Activated CD4-positive, alpha-beta T cell treated with anti-CD3 and anti-CD28 coated beads, Interleukin-2, amount 50 U/mL, for 24 hours (primary cell): ENCODE measurements around the gene ANXA1.
A peak's percentile ranks its signal among the peaks of the same experiment; 100 is the strongest.

Experiments
- DNase-seq, 2 donors: peaks; one replicate each; pipeline ENCODE4 v3.0.0-alpha.2; 2020; ENCODE audit warnings: low read depth in 1 of 2, low spot score in 1 of 2

ANXA1 gene

DNA sequence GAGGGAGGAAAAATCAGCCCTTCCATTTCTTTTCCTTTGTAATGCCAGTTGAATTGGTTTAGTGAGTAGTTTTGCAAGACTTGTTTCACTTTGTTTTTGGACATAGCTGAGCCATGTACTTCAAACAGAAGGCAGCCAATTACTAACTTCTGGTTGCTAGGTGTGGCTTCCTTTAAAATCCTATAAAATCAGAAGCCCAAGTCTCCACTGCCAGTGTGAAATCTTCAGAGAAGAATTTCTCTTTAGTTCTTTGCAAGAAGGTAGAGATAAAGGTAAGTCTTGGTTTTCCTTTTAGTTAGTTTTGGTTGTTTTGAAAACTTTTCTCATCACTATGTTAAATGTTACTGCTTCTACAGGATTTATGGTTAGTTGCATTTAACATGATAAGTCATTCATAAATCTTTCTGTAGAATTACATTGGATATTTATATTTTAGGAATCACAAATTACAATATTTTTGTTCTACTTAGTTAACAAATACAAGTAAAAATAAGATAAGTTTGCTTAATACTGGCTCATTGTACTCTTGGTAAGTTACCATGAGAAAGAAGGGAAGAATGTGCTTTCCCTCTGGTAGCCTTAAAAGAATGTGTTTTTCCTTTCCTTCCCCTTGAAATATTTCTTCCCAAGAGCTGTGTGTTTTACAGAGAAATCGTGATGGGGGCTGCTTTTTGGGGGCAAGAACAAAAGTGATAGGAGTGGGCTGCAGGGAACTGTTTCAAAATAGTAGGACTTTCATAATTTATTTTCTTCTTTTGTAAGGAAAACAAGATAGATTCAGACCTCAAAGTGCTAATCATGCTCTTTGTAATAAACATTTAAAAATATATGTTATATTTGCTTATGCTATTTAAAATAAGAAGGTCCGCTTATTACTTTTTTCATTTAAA lies at the start of gene ANXA1:
Gene ANXA1, plus strand, starts transcription at position 213 of the 890 bp plus-strand sequence. CDS start 6,671 bp downstream, outside the sequence.
- no peak for DNase-seq

DNA sequence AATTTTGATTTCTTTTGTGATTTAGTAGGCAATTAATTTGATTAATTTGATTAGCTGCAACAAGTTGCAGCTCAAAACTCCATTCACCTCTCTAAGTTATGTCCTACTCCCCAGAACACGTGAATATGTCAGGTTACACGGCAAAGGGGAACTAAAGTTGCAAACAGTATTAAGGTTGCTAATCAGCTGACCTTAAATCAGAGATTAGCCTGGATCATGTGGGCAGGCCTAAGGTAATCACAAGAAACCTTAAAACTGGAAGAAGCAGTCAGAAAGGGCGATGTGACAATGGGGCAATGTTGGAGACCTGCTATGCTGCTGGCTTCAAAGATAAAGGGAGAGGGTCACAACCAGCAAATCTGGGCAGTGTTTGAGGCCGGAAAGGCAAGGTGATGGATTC lies 47.3 kb upstream of the ANXA1 start:
- DNase-seq = no peak

DNA sequence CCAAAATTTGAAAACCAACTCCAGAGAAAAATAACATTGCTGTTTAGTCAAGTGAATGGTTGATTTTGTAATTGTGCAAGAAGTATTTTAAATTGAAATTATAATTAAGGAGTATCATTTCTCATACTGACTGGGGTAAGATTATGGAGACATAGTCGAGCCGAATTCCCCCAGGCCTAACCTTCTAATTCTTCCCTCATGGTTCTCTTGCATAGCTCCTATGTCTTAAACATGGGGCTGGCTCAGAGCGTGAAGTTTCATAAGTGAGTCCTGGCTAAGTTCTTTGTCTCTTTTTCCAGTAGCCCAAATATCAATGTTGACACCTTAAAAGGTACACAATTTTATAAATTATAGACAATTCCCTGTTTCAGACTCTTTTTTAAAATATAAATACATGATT lies 46.7 kb upstream of the ANXA1 start:
- DNase-seq = no peak

DNA sequence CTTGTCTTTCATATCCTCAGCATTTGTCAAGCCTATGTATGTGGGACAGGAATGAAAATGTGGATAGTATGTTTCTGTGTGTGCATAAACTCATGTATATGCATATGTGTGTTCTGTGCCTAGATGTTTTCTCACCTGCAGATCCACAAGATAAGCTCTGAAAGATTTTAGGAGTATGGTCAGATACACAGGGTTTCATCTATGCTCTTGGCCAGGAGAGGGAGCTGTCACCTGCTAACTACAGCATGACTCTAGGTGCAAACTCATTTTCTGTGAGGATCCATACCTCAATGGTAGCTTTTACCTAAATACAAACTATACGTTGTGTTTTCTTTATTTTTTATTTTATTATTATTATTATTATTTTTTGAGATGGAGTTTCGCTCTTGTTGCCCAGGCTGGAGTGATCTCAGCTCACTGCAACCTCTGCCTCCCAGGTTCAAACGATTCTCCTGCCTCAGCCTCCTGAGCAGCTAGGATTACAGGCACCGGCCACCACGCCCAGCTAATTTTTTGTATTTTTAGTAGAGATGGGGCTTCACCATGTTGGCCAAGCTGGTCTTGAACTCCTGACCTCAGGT lies 44.1 kb upstream of the ANXA1 start:
- peak; percentile 9 to 55 for DNase-seq

DNA sequence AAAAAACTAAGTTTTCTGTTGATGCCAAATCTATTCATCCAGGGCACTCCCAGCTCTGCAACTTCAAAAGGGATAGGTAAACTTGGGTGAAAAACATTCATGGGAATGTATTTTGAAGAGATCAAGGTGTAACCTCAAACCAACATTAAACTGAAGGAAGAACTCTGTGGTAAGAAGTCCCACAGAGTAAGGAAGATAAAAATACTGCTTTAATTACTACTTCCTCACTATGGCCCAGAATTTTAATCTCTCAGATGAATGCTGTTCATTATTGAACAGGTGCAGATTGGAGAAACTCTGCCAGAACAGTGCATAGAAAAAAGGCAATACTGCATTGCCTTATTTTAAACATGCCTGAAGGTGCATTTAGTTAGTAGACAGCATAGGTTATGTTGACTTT lies 37.6 kb upstream of the ANXA1 start:
- no peak for DNase-seq

GRCh38 chr9:73114958-73115357 lies 36.7 kb upstream of the ANXA1 start:
- DNase-seq = no peak

DNA sequence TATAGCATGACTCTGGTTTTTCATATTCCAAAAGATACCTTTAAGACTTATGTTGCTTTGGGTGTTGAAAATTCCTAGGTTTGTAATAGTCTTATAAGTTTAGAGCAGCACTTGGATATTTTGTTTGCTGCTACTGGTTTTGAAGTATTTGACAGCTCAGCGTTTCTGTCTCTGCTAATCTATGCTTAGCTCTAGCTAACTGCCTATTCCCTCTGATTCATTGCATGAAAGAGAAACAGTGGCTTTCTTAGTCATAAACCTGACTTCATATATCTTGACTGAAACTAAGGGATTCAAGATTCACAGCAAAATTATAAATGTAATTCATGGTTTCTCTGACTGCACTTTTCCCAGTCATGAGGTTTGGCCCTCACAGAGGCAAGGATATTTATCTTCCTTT lies 35.6 kb upstream of the ANXA1 start:
- DNase-seq = peak in 1 of 2 donors; percentile 1

- no peak for DNase-seq
These were observed 34.8 kb upstream of the ANXA1 start for GRCh38 chr9:73116880-73117279.

DNA sequence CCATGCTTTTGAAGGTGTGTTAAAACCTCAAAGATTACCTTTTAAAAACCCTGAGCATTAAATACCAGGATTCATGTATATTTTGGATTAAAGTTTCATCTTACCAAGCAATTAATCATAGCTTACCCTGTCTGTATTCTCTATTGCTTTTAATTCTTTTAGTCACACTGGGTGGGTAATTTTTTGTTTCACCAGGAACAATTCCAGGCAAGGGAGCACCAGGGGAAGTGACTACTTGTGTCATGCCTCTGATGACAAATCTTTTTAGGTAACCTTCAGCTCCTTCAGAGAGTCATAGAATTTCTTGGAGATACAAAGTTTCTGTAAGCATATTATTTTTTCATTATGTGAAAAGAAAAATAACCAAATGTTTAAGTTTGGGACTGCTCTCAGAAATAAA lies 33.4 kb upstream of the ANXA1 start:
- no peak for DNase-seq

GRCh38 chr9:73118898-73119554 lies 32.6 kb upstream of the ANXA1 start:
- DNase-seq = no peak

DNA sequence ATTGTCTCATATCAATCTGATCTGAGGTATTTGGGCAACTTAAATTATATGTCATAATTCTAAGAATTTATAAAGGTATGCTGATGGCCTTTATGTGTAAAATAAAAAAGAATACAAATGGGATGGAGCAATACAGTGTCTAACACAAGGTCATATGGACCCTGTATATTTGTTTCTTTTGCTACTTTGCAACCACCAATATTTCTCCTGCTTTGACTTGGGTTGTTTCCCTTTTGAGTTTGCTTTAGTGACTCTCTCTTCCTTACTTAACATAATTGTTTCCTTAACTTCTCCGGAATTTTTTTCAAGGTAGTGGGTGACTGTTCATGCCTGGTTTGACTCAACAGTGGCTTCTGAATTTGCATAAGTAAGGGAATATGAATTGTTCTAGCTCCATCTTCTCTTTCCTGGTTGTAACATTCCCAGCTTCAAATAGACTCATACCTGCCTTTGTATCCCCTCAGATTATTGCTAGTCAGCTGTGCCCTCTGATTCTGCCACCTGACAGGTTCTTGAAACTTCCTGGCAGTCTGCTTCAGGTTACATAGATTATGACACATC lies 30.2 kb upstream of the ANXA1 start:
- DNase-seq = no peak

DNA sequence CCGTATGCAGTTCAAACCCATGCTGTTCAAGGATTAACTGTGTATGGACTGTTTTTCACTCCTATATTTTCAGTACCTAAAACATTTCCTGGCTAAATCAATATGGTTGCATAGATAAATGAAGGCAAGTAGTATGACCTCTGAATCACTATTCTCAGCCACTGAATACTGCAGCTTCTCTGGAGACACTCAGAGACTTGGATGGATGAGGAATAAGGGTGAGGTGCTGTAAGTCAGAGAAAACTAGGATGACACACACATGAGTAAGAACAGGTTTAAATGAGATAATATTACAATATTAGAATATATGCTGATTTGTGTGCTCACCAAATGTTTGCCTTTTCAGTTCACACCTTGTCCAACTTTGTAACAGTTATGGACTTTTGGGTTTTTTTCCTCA lies 26.0 kb upstream of the ANXA1 start:
- no peak for DNase-seq

DNA sequence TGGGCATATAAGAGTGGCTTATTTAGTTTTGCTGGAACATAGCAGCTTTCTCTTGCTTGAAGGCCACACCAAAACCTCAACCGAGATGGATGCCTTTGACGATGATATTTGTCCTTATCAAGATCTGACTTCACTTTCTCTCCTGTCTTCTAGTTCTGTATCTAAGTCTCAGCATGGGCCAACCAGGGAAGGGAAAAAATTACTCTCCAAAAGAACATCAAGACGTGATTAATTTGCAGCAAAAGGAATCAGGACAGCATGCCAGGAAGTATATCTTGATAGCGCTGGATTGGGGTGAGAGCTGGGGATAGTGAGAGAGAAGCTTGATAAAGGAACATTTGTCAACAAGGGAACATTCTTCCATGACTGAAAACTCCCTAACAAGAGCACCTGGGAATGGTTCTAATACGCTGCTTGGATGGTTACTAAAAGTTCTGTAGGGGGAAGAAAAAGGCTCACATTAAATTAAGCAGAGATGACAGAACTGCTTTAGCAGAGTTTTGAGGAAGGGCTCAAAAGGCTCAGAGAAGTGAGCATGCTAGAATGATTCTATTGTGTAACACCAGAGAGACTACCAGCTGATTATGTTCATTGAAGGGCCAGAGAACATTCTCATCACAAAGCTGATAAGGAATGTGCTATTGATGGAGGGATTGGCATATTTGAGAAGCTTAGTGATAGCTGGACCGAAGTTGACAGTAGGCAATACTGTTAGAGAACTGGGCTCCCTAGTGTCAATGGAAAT lies 21.6 kb upstream of the ANXA1 start:
- no peak for DNase-seq

DNA sequence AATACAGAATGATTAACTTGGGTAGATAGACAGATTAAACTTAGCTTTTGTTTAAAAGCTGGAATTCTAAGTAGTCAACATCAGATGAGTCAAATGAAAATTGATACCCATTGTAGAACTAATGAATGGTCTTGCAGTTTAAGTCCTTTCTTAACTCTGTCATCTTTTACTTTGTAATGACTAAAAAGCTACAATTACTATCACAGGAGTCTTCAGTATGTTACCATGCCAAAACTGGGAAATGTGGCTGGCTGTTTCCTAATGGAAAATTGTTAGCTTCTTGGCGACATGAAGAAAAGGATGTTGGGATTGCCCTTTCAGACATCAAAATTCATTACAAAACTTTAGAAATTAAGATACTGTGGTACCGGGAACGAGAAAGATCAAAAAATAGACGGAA lies 20.2 kb upstream of the ANXA1 start:
- DNase-seq = no peak

DNA sequence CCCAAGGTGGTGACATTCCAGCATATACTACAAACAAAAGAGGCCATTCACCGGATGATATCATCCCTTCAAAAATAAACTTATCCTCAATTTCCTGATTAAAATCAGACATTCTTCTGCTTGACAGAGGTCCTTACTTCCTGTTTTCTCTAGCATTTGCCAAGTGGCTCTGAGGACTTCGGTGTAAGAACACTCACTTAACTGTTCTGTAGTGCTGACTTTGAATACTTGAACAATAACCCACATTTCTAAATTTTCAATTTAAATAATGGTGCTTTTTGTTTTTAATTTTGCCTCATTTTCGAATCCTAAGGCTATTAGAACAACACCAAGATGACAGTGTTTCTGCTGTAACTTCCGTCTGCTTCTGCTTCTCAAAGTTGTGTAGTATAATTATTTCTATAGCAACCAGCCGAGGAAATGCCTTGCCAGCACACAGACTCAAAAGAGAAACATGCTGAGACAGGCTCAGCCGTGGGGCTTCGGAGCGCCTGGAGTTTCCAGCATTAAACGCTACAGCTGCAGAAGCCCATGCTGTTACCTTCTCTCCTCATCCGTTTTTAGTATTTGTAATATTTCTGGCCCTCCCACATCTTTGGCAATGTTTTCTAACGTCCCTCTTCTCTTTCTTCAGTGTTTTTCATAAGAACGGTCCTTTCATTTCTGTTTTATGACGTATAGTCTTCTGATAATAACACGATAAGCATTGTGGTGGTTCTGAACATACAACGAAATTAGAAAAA lies 19.5 kb upstream of the ANXA1 start:
- DNase-seq = peak; percentile 33 to 52

DNA sequence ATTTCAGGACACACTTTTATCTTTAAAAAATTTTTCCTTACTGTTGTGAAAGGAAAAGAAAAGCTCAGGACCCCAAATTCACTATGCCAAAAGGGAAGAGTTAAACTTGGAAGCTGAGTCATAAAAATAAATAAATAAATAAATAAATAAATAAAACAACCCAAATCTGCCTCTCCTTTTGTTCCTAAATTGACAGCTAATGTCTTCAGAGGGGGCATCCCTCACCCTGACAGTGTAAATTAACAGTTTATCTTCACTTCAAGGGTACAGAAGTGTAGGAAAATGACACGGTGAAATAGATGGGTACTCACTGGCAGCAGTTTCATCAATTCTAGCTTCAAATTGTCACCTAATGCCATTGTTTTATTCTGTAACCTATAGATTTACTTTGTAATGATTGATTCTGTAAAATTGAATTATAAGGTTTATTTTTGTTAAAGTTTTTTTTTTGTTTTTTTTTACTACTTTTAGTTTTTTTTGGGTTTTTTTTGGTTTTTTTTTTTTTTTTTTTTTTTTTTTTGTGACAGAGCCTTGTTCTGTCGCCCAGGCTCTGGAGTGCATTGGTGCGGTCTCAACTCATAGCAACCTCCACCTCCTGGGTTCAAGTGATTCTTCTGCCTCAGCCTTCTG lies 18.5 kb upstream of the ANXA1 start:
- DNase-seq = no peak

- DNase-seq = no peak
These were observed 17.7 kb upstream of the ANXA1 start for GRCh38 chr9:73133921-73134407.

GRCh38 chr9:73135394-73135793 lies 16.3 kb upstream of the ANXA1 start:
- DNase-seq = no peak

GRCh38 chr9:73137286-73137899 lies 14.3 kb upstream of the ANXA1 start:
- DNase-seq = no peak
